Adrenal gland (tissue), 12 donors: ENCODE measurements around the gene CD300C. TPM values are rescaled to one million over a fixed set of nuclear protein-coding genes. Genes with fewer than 3 reads are reported as not detected.

Experiments
- DNase-seq, 7 donors: peaks; one replicate each; pipeline ENCODE4 v3.0.0-alpha.2; 2019 to 2020
- H3K27ac ChIP-seq, 5 donors: fragments of 200-600 bp; sonication (generic) in 4 of 5; 1 replicate in 3 of 5; 2 replicates in 2 of 5; pipeline versions ENCODE4 v1.5.1 to v1.8.0; 2016 to 2020; ENCODE audit warnings: mild to moderate bottlenecking in 1 of 5
- H3K27me3 ChIP-seq: fragments of 200-600 bp; 2 replicates; pipeline ENCODE4 v1.8.0; 2021
- H3K36me3 ChIP-seq, 2 donors: fragments of 200-600 bp; replicated peaks in 1 of 2; 1 replicate in 1 of 2; 2 replicates in 1 of 2; pipeline versions ENCODE4 v1.5.1 to v1.8.0; 2018 to 2022
- H3K4me1 ChIP-seq, 2 donors: fragments of 200-600 bp; replicated peaks in 1 of 2; 1 replicate in 1 of 2; 2 replicates in 1 of 2; pipeline versions ENCODE4 v1.5.1 to v1.8.0; 2018 to 2021
- H3K4me3 ChIP-seq, 4 donors: fragments of 200-600 bp; sonication (generic) in 3 of 4; one replicate each; pipeline ENCODE4 v1.5.1; 2016 to 2018
- H3K9me3 ChIP-seq, 3 donors: fragments of 200-600 bp; sonication (generic) in 1 of 3; replicated peaks in 1 of 3; 1 replicate in 2 of 3; 2 replicates in 1 of 3; pipeline versions ENCODE4 v1.5.1 to v1.8.0; 2016 to 2021
- POLR2A ChIP-seq, 2 donors: fragments of 450-650 bp; IDR thresholded peaks; one replicate each; pipeline ENCODE4 v1.6.1; 2017; ENCODE audit warnings: antibody characterized with exemption in 2 of 2, mild to moderate bottlenecking in 2 of 2, moderate library complexity in 1 of 2
- WGBS, 4 donors: extraction: QIAGEN DNeasy Blood & Tissue Kit in 2 of 4; methylation state at CpG; one replicate each; pipeline versions ENCODE4 v1.1.5 to v1.1.7; 2013 to 2017; 5-methylcytosine and 5-hydroxymethylcytosine counted together
- intact Hi-C, 2 donors: fragments of 100-400 bp; cut with DNase I; formaldehyde crosslinking; loops; one replicate each; pipeline versions ENCODE4 v1.14.1 to v1.15.0; 2022 to 2023
- polyA plus RNA-seq, 3 donors: library from polyadenylated mRNA; stranded (reverse); fragments of 200-250 nt in 2 of 3; fragments of 350-450 nt in 1 of 3; fragmentation: Illumina TruSeq in 1 of 3; extraction: RNeasy Lipid Tissue Mini Kit (QIAGEN cat#74804) in 1 of 3; gene quantifications; one replicate each; pipeline ENCODE4 v1.2.3, GENCODE V29; 2013 to 2014
- total RNA-seq, 9 donors: library from RNA; depleted of rRNA in 4 of 9; stranded (reverse); fragments of >200 nt in 4 of 9; fragments of 120-200 nt in 1 of 9; fragmentation: NEBNext Ultra II Directional in 1 of 9; extraction: Animal tissue kit (Norgen Biotek cat#: 25700) in 1 of 9; gene quantifications; one replicate each; pipeline versions ENCODE4 v1.1.0 to v1.2.4, GENCODE V29; 2013 to 2023
- TF ChIP-seq, protein P1 (sequence below), 6 experiments: fragments of 450-650 bp in 4 of 6; fragments of 200-600 bp in 2 of 6; sonication (generic) in 1 of 6; IDR thresholded peaks; 1 replicate in 5 of 6; 2 replicates in 1 of 6; pipeline versions ENCODE4 v1.5.1 to v1.8.0; 2016 to 2021; ENCODE audit warnings: antibody characterized with exemption in 6 of 6, mild to moderate bottlenecking in 2 of 6, moderate library complexity in 1 of 6
- donor health status: healthy with polysubstance abuse.
- donor health status: Bipolar disorder and iron deficiency.
- donor health status: DM: yes; HTN: yes; CAD: no.
- donor health status: DM: no; HTN: no; CAD: no.
- donor health status: DM: no; HTN: no; CAD: no.
- donor health status: DM: yes; HTN: yes; CAD: no.

CD300C gene
- total and polyA plus RNA-seq, 12 donors, result 0.22 to 4.5 (median 2.3) TPM; not detected in 1

- H3K27me3 ChIP-seq, result peaks cover 5% of the 10 kb centered on the region
- H3K36me3 ChIP-seq, result no peaks in the 10 kb centered on the region
- TF ChIP-seq, protein P1, sequence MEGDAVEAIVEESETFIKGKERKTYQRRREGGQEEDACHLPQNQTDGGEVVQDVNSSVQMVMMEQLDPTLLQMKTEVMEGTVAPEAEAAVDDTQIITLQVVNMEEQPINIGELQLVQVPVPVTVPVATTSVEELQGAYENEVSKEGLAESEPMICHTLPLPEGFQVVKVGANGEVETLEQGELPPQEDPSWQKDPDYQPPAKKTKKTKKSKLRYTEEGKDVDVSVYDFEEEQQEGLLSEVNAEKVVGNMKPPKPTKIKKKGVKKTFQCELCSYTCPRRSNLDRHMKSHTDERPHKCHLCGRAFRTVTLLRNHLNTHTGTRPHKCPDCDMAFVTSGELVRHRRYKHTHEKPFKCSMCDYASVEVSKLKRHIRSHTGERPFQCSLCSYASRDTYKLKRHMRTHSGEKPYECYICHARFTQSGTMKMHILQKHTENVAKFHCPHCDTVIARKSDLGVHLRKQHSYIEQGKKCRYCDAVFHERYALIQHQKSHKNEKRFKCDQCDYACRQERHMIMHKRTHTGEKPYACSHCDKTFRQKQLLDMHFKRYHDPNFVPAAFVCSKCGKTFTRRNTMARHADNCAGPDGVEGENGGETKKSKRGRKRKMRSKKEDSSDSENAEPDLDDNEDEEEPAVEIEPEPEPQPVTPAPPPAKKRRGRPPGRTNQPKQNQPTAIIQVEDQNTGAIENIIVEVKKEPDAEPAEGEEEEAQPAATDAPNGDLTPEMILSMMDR (IDR thresholded peaks at IDR 0.05), result no peak
- TF ChIP-seq POLR2A (IDR thresholded peaks at IDR 0.05), result no peak
- H3K27ac ChIP-seq, result no peak overlapping the region
- no peak overlapping the region for H3K4me3 ChIP-seq
- DNase-seq, result no peak
- intact Hi-C loops, result no loop called here
- H3K4me1 ChIP-seq, result no peaks in the 10 kb centered on the region
- 68 to 76% (median 73%) methylated on average over 1 of the region's 1 CpG for WGBS, 4 donors
- H3K9me3 ChIP-seq, result no peaks in the 10 kb centered on the region
These were observed 45.6 kb upstream of the CD300C start for GRCh38 chr17:74591503-74591902.

DNA sequence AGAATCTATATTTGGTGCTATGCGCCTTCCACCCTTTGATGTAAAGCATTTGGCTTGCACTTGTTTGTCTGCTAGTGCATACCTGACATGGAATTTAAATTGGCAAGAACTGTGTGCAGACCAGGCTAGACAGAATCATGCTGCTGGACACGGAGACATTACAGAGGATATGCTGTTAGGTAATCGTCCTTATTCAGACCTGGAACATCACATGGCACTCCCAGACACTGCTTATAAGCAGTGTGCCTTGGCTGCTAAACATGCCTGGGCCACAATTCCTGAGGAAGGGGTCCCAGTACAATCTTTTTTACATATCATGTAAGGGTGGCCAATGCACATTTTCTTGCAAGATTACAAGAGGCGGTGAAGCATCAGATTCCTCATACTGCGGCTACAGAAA, 39.8 kb upstream of the CD300C start:
- no peak for TF ChIP-seq POLR2A (IDR thresholded peaks at IDR 0.05)
- TF ChIP-seq, protein P1 (IDR thresholded peaks at IDR 0.05), result no peak
- no peaks in the 10 kb centered on the region for H3K9me3 ChIP-seq

GRCh38 chr17:74584292-74585060, 38.6 kb upstream of the CD300C start:
- Histone ChIP-seq H3K9me3 (no peaks in the 10 kb centered on the region), H3K27me3 (no peaks in the 10 kb centered on the region), H3K4me3 (no peak overlapping the region), H3K27ac (no peak overlapping the region), H3K36me3 (no peaks in the 10 kb centered on the region), H3K4me1 (no peaks in the 10 kb centered on the region)
- WGBS, 4 donors, result 61 to 78% (median 67%) methylated on average over 14 of the region's 14 CpGs
- intact Hi-C loops, result no loop called here
- no peak for DNase-seq
- TF ChIP-seq POLR2A (IDR thresholded peaks at IDR 0.05), result no peak
- TF ChIP-seq, protein P1 (IDR thresholded peaks at IDR 0.05), result no peak

More for the DNA sequence above, 39.8 kb upstream of the CD300C start:
- Histone ChIP-seq H3K4me1 (no peaks in the 10 kb centered on the region), H3K27ac (no peak overlapping the region), H3K27me3 (no peaks in the 10 kb centered on the region), H3K36me3 (no peaks in the 10 kb centered on the region), H3K4me3 (no peak overlapping the region)
- intact Hi-C loops, result no loop called here
- WGBS, 4 donors, result 70 to 81% (median 75%) methylated on average over 5 of the region's 5 CpGs
- DNase-seq, result no peak

- DNase-seq, result no peak
- no peaks in the 10 kb centered on the region for H3K27me3 ChIP-seq
- intact Hi-C loops, result no loop called here
- H3K36me3 ChIP-seq, result no peaks in the 10 kb centered on the region
- no peak overlapping the region for H3K4me3 ChIP-seq
- no peaks in the 10 kb centered on the region for H3K9me3 ChIP-seq
- WGBS, 4 donors, result 74 to 88% (median 83%) methylated on average over 10 of the region's 10 CpGs
- no peaks in the 10 kb centered on the region for H3K4me1 ChIP-seq
- no peak overlapping the region for H3K27ac ChIP-seq
- no peak for TF ChIP-seq POLR2A (IDR thresholded peaks at IDR 0.05)
These were observed 36.7 kb upstream of the CD300C start for GRCh38 chr17:74582633-74583032.

- 62 to 69% (median 66%) methylated on average over 6 to 7 of the region's 7 CpGs for WGBS, 4 donors
These were observed 34.0 kb upstream of the CD300C start for GRCh38 chr17:74579900-74580299.

More at GRCh38 chr17:74579900-74580299, 34.0 kb upstream of the CD300C start:
- DNase-seq, result no peak
- no peak overlapping the region for H3K4me3 ChIP-seq
- no peaks in the 10 kb centered on the region for H3K9me3 ChIP-seq
- intact Hi-C loops, result no loop called here
- TF ChIP-seq, protein P1 (IDR thresholded peaks at IDR 0.05), result no peak
- no peak for TF ChIP-seq POLR2A (IDR thresholded peaks at IDR 0.05)
- H3K36me3 ChIP-seq, result no peaks in the 10 kb centered on the region
- no peaks in the 10 kb centered on the region for H3K27me3 ChIP-seq
- no peak overlapping the region for H3K27ac ChIP-seq
- H3K4me1 ChIP-seq, result no peaks in the 10 kb centered on the region
